HCT116 (cell line): ENCODE results near the gene SGCA. TPM values are rescaled to one million over a fixed set of nuclear protein-coding genes. Genes with fewer than 3 reads are reported as not detected.

ENCODE experiments used
- ATAC-seq: fragments of 200-7000 bp; cut with Tn5 transposase; 2 replicates; pipeline ENCODE4 v1.9.1; 2020; ENCODE audit warnings: mild to moderate bottlenecking, moderate library complexity
- BruUV-seq: library from RNA; stranded (reverse); fragments of 400-500 nt; replicated peaks from 2 replicates; lab custom pipeline; 2021; lab: Mats Ljungman, UMichigan
- CTCF ChIA-PET: fragments of 300-600 bp; sonication (Branson Sonifier 250); formaldehyde crosslinking; loops from one replicate; lab custom pipeline; 2021; ENCODE audit warnings: antibody characterized with exemption; lab: Charles Lee
- POLR2A ChIA-PET: fragments of 300-600, 350-600 bp; sonication (Branson Sonifier 250); formaldehyde crosslinking; loops from one replicate; lab custom pipeline; 2021; ENCODE audit warnings: antibody characterized with exemption; lab: Charles Lee
- RAD21 ChIA-PET, 2 experiments: fragments of 300-600 bp; sonication (Branson Sonifier 250); formaldehyde crosslinking; loops; one replicate each; lab custom pipeline; 2023; ENCODE audit warnings: low total read pairs in 2 of 2; ENCODE audit not compliant: uncharacterized antibody in 2 of 2, unreplicated experiment in 2 of 2, low non-redundant PET in 1 of 2; lab: Charles Lee
- DNase-seq: peaks from one replicate; pipeline ENCODE4 v3.0.0-alpha.2; 2010; ENCODE audit warnings: low read depth, low spot score
- H2AFZ ChIP-seq: fragments of 200-600 bp; shearing (Covaris generic), sonication (generic); 2 replicates; pipeline ENCODE4 v1.6.1; 2017; ENCODE audit warnings: low read depth, mixed run types, mixed read lengths, antibody characterized with exemption, low read length; ENCODE audit not compliant: poor library complexity, severe bottlenecking
- H3K27ac ChIP-seq: 2 replicates; pipeline ENCODE4 v1.5.1; 2012; ENCODE audit warnings: low read depth, low read length
- H3K27me3 ChIP-seq: fragments of 200-600 bp; sonication (generic); 2 replicates; pipeline ENCODE4 v1.6.1; 2016; ENCODE audit warnings: mixed run types, low read length, mixed read lengths; ENCODE audit not compliant: insufficient read depth
- H3K36me3 ChIP-seq, 2 experiments: fragments of 200-500 bp in 1 of 2; fragments of 200-600 bp in 1 of 2; sonication (Bioruptor generic) in 1 of 2; sonication (generic) in 1 of 2; 2 replicates each; pipeline versions ENCODE4 v1.5.1 to v1.6.1; 2014 to 2016; ENCODE audit warnings: low read length in 2 of 2, inconsistent platforms in 1 of 2, mixed read lengths in 1 of 2, mixed run types in 1 of 2; ENCODE audit not compliant: insufficient read depth in 2 of 2, control insufficient read depth in 1 of 2
- H3K4me1 ChIP-seq, 2 experiments: fragments of 200-600 bp in 1 of 2; sonication (generic) in 1 of 2; 2 replicates each; pipeline versions ENCODE4 v1.5.1 to v1.6.1; 2012 to 2017; ENCODE audit warnings: low read length in 2 of 2, inconsistent platforms in 1 of 2, mild to moderate bottlenecking in 1 of 2, mixed read lengths in 1 of 2, mixed run types in 1 of 2, moderate library complexity in 1 of 2; ENCODE audit not compliant: insufficient read depth in 2 of 2, control insufficient read depth in 1 of 2
- H3K4me2 ChIP-seq: fragments of 200-600 bp; sonication (generic); 2 replicates; pipeline ENCODE4 v1.6.1; 2017; ENCODE audit warnings: mixed run types, low read length, mixed read lengths
- H3K4me3 ChIP-seq, 2 experiments: fragments of 200-600 bp in 1 of 2; sonication (generic) in 1 of 2; replicated peaks in 1 of 2; 2 replicates each; pipeline ENCODE4 v1.5.1; 2011 to 2016; ENCODE audit warnings: low read length in 2 of 2, control low read depth in 1 of 2, low read depth in 1 of 2, mild to moderate bottlenecking in 1 of 2, mixed read lengths in 1 of 2, mixed run types in 1 of 2
- H3K79me2 ChIP-seq: fragments of 200-600 bp; sonication (generic); 2 replicates; pipeline ENCODE4 v1.6.1; 2017; ENCODE audit warnings: mild to moderate bottlenecking, mixed run types, low read length, moderate library complexity, mixed read lengths; ENCODE audit not compliant: insufficient read depth
- H3K9ac ChIP-seq: fragments of 200-600 bp; sonication (generic); 2 replicates; pipeline ENCODE4 v1.6.1; 2016; ENCODE audit warnings: low read length, mixed read lengths
- H3K9me2 ChIP-seq: fragments of 200-600 bp; sonication (generic), shearing (Covaris generic); 2 replicates; pipeline ENCODE4 v1.6.1; 2017; ENCODE audit warnings: mixed run types, mild to moderate bottlenecking, moderate library complexity; ENCODE audit not compliant: insufficient read depth
- H3K9me3 ChIP-seq, 2 experiments: fragments of 200-500 bp in 1 of 2; fragments of 200-600 bp in 1 of 2; sonication (Bioruptor generic) in 1 of 2; sonication (generic) in 1 of 2; 2 replicates each; pipeline ENCODE4 v1.6.1; 2014 to 2017; ENCODE audit warnings: low read length in 2 of 2, mixed read lengths in 2 of 2, inconsistent platforms in 1 of 2, low read depth in 1 of 2, mild to moderate bottlenecking in 1 of 2, mixed run types in 1 of 2, moderate library complexity in 1 of 2; ENCODE audit not compliant: control insufficient read depth in 1 of 2, insufficient read depth in 1 of 2
- H4K20me1 ChIP-seq: fragments of 200-600 bp; sonication (generic), shearing (Covaris generic); 2 replicates; pipeline ENCODE4 v1.6.1; 2017; ENCODE audit warnings: mixed run types, mild to moderate bottlenecking, moderate library complexity; ENCODE audit not compliant: insufficient read depth
- CEBPB ChIP-seq: IDR thresholded peaks from 2 replicates; pipeline ENCODE4 v1.6.1; 2012; ENCODE audit warnings: low read depth
- EZH2 ChIP-seq: fragments of 200-600 bp; sonication (generic); IDR thresholded peaks from 2 replicates; pipeline ENCODE4 v1.6.1; 2017; ENCODE audit warnings: antibody characterized with exemption, mixed run types
- EZH2phosphoT487 ChIP-seq: fragments of 200-600 bp; IDR thresholded peaks from 2 replicates; pipeline ENCODE4 v1.6.1; 2018; ENCODE audit warnings: antibody characterized with exemption, borderline replicate concordance
- FOSL1 ChIP-seq: IDR thresholded peaks from 2 replicates; pipeline ENCODE4 v1.6.1; 2012; ENCODE audit warnings: low read depth
- JUND ChIP-seq: IDR thresholded peaks from 2 replicates; pipeline ENCODE4 v1.6.1; 2012
- POLR2A ChIP-seq: IDR thresholded peaks from 2 replicates; pipeline ENCODE4 v1.7.0; 2011; ENCODE audit warnings: borderline replicate concordance; ENCODE audit not compliant: insufficient read depth, insufficient read length; ENCODE audit errors: extremely low read depth
- POLR2AphosphoS5 ChIP-seq: IDR thresholded peaks from 2 replicates; pipeline ENCODE4 v1.6.1; 2011; ENCODE audit warnings: mild to moderate bottlenecking, low read depth, low read length, moderate library complexity
- RAD21 ChIP-seq: IDR thresholded peaks from 2 replicates; pipeline ENCODE4 v1.6.1; 2012; ENCODE audit warnings: low read depth, mild to moderate bottlenecking
- SIN3A ChIP-seq: IDR thresholded peaks from 2 replicates; pipeline ENCODE4 v1.6.1; 2012; ENCODE audit warnings: low read depth
- SP1 ChIP-seq: IDR thresholded peaks from 2 replicates; pipeline ENCODE4 v1.6.1; 2012; ENCODE audit warnings: low read depth
- TCF7L2 ChIP-seq: IDR thresholded peaks from 2 replicates; pipeline ENCODE4 v1.7.0; 2011; ENCODE audit warnings: borderline replicate concordance, inconsistent platforms; ENCODE audit not compliant: insufficient read depth, insufficient read length; ENCODE audit errors: extremely low read depth
- ZFX ChIP-seq: fragments of 450-650 bp; IDR thresholded peaks from 2 replicates; pipeline ENCODE4 v1.6.1; 2017
- ZNF274 ChIP-seq: fragments of 200-500 bp; sonication (Bioruptor generic); IDR thresholded peaks from 2 replicates; pipeline ENCODE4 v1.6.1; 2014; ENCODE audit warnings: mild to moderate bottlenecking, low read depth, low read length, inconsistent platforms
- intact Hi-C: fragments of 100-400 bp; cut with micrococcal nuclease; formaldehyde crosslinking; loops from 2 replicates; pipeline ENCODE4 v1.10.0; 2022
- total RNA-seq: library from RNA; stranded (reverse); gene quantifications from one replicate; pipeline ENCODE4 v1.2.1, GENCODE V29; 2021; ENCODE audit not compliant: unreplicated experiment
- TF ChIP-seq, protein P1 (sequence below): IDR thresholded peaks from 2 replicates; pipeline ENCODE4 v1.6.1; 2012; ENCODE audit warnings: low read depth
- TF ChIP-seq, protein P2 (sequence below), 3 experiments: fragments of 200-600 bp in 1 of 3; sonication (generic) in 1 of 3; IDR thresholded peaks in 2 of 3; conservative IDR thresholded peaks in 1 of 3; 2 replicates each; pipeline ENCODE4 v1.5.1; 2012 to 2017; ENCODE audit warnings: low read depth in 2 of 3, low read length in 2 of 3, antibody characterized with exemption in 1 of 3, borderline replicate concordance in 1 of 3, control low read depth in 1 of 3, mild to moderate bottlenecking in 1 of 3, mixed read lengths in 1 of 3, mixed run types in 1 of 3, moderate library complexity in 1 of 3; ENCODE audit not compliant: insufficient read depth in 1 of 3
- TF ChIP-seq, protein P3 (sequence below): IDR thresholded peaks from 2 replicates; pipeline ENCODE4 v1.6.1; 2012
- TF ChIP-seq, protein P4 (sequence below): IDR thresholded peaks from 2 replicates; pipeline ENCODE4 v1.6.1; 2012

The SGCA gene
- total RNA-seq, 1 experiment from 2014 or later: 0.37 TPM

DNA sequence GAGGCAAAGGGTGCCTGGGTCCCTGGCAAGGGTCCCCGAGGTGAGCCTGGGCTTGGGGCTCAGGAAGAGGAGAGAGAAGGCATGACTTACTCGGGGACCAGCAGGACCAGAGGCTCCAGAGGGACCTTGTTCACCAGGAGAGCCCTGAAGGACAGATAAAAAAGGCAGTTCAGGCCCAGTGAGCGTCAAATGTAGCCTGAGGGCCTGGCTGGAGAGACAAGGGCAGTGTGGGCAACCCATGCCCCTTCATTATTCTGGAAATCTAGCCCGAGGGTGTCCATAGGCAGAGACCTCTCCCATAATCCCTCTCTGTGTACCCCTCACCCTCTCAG lies 21.6 kb downstream of the SGCA start:
- TF ChIP-seq POLR2AphosphoS5: no peak
- TF ChIP-seq ZNF274: no peak
- TF ChIP-seq TCF7L2: no peak
- TF ChIP-seq, protein P1, sequence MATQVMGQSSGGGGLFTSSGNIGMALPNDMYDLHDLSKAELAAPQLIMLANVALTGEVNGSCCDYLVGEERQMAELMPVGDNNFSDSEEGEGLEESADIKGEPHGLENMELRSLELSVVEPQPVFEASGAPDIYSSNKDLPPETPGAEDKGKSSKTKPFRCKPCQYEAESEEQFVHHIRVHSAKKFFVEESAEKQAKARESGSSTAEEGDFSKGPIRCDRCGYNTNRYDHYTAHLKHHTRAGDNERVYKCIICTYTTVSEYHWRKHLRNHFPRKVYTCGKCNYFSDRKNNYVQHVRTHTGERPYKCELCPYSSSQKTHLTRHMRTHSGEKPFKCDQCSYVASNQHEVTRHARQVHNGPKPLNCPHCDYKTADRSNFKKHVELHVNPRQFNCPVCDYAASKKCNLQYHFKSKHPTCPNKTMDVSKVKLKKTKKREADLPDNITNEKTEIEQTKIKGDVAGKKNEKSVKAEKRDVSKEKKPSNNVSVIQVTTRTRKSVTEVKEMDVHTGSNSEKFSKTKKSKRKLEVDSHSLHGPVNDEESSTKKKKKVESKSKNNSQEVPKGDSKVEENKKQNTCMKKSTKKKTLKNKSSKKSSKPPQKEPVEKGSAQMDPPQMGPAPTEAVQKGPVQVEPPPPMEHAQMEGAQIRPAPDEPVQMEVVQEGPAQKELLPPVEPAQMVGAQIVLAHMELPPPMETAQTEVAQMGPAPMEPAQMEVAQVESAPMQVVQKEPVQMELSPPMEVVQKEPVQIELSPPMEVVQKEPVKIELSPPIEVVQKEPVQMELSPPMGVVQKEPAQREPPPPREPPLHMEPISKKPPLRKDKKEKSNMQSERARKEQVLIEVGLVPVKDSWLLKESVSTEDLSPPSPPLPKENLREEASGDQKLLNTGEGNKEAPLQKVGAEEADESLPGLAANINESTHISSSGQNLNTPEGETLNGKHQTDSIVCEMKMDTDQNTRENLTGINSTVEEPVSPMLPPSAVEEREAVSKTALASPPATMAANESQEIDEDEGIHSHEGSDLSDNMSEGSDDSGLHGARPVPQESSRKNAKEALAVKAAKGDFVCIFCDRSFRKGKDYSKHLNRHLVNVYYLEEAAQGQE: no peak
- TF ChIP-seq FOSL1: no peak
- TF ChIP-seq JUND: no peak
- no peak for TF ChIP-seq RAD21
- TF ChIP-seq EZH2: no peak
- TF ChIP-seq POLR2A: no peak
- TF ChIP-seq SIN3A: no peak
- no peak for TF ChIP-seq CEBPB
- TF ChIP-seq, protein P2, sequence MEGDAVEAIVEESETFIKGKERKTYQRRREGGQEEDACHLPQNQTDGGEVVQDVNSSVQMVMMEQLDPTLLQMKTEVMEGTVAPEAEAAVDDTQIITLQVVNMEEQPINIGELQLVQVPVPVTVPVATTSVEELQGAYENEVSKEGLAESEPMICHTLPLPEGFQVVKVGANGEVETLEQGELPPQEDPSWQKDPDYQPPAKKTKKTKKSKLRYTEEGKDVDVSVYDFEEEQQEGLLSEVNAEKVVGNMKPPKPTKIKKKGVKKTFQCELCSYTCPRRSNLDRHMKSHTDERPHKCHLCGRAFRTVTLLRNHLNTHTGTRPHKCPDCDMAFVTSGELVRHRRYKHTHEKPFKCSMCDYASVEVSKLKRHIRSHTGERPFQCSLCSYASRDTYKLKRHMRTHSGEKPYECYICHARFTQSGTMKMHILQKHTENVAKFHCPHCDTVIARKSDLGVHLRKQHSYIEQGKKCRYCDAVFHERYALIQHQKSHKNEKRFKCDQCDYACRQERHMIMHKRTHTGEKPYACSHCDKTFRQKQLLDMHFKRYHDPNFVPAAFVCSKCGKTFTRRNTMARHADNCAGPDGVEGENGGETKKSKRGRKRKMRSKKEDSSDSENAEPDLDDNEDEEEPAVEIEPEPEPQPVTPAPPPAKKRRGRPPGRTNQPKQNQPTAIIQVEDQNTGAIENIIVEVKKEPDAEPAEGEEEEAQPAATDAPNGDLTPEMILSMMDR (IDR thresholded peaks at IDR 0.05 in 2 of 3, conservative IDR thresholded peaks at IDR 0.05 in 1 of 3; ENCODE audit: borderline replicate concordance in 1 of 3, insufficient read depth in 1 of 3, low read depth in 2 of 3, low read length in 2 of 3): no peak
- no peak for TF ChIP-seq EZH2phosphoT487
- TF ChIP-seq ZFX: no peak
- TF ChIP-seq, protein P3, sequence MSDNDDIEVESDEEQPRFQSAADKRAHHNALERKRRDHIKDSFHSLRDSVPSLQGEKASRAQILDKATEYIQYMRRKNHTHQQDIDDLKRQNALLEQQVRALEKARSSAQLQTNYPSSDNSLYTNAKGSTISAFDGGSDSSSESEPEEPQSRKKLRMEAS: no peak
- no peak for TF ChIP-seq SP1
- TF ChIP-seq, protein P4, sequence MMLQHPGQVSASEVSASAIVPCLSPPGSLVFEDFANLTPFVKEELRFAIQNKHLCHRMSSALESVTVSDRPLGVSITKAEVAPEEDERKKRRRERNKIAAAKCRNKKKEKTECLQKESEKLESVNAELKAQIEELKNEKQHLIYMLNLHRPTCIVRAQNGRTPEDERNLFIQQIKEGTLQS: no peak
- Histone ChIP-seq H3K36me3 (peaks cover 0 to 16% of the 10 kb centered on the region in 2 experiments; a peak in 1 of 4 replicates), H3K9me2 (no peaks in the 10 kb centered on the region), H3K9ac (no peak overlapping the region), H3K4me3 (no peak overlapping the region), H3K4me1 (no peaks in the 10 kb centered on the region), H3K27ac (no peak overlapping the region), H3K79me2 (no peaks in the 10 kb centered on the region), H2AFZ (no peak overlapping the region), H3K9me3 (no peaks in the 10 kb centered on the region), H3K27me3 (no peaks in the 10 kb centered on the region), H4K20me1 (no peaks in the 10 kb centered on the region), H3K4me2 (no peak overlapping the region)
- RAD21 ChIA-PET: no interaction called here
- DNase-seq: no peak
- BruUV-seq: no TSS peak
- POLR2A ChIA-PET: no interaction called here
- intact Hi-C loops: no loop called here
- no peak for ATAC-seq
- CTCF ChIA-PET: no interaction called here
